Measurements from ENCODE around the gene IRF8.

IRF8 gene

GRCh38 chr16:85892760-85893159, 6.2 kb upstream of the IRF8 start:
- Histone ChIP-seq H3K27me3 (peaks cover 84% of the 10 kb centered on the region), H3K4me1 (no peaks in the 10 kb centered on the region), H3K4me3 (ENCODE audit: low read depth, low read length) (no peak overlapping the region), H3K9me3 (no peaks in the 10 kb centered on the region), H3K36me3 (no peaks in the 10 kb centered on the region)
- no peak for TF ChIP-seq CTCF (IDR thresholded peaks at IDR 0.05; ENCODE audit: low read depth, low read length)
- DNase-seq: no peak

GRCh38 chr16:85894266-85894665, 4.7 kb upstream of the IRF8 start:
- no peak for DNase-seq
- no peak overlapping the region for H3K4me3 ChIP-seq (ENCODE audit: low read depth, low read length)
- peaks cover 85% of the 10 kb centered on the region for H3K27me3 ChIP-seq
- no peaks in the 10 kb centered on the region for H3K4me1 ChIP-seq
- H3K9me3 ChIP-seq: no peaks in the 10 kb centered on the region
- TF ChIP-seq CTCF (IDR thresholded peaks at IDR 0.05; ENCODE audit: low read depth, low read length): no peak
- no peaks in the 10 kb centered on the region for H3K36me3 ChIP-seq

GRCh38 chr16:85897382-85897781, 1.6 kb upstream of the IRF8 start:
- no peaks in the 10 kb centered on the region for H3K9me3 ChIP-seq
- DNase-seq: no peak
- H3K27me3 ChIP-seq: peaks cover 93% of the 10 kb centered on the region
- H3K4me3 ChIP-seq (ENCODE audit: low read depth, low read length): no peak overlapping the region
- TF ChIP-seq CTCF (IDR thresholded peaks at IDR 0.05; ENCODE audit: low read depth, low read length): no peak
- H3K4me1 ChIP-seq: no peaks in the 10 kb centered on the region
- H3K36me3 ChIP-seq: no peaks in the 10 kb centered on the region

DNA sequence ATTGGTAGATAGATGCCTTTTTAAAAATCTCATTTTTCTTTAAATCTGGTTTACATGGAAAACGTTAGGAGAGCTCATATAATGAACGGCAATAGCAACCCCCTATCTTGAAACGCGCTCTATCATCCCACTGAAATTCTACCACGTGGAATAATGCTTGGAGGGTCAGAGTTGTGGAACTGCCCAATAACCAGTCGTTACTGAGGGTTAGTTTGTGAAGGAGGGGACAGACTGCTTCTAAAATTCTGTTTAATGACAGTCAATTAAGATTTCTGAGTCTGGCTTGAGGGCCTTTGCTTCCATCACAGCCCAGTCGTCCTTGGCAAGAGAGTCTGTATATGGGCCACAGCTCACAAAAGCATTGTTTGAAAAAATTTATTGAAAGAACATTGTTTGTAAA, 482 bp downstream of the IRF8 start:
- TF ChIP-seq CTCF (IDR thresholded peaks at IDR 0.05; ENCODE audit: low read depth, low read length): no peak
- Histone ChIP-seq H3K4me1 (no peaks in the 10 kb centered on the region), H3K4me3 (ENCODE audit: low read depth, low read length) (no peak overlapping the region), H3K9me3 (no peaks in the 10 kb centered on the region; the same call in 1 of the 2 replicates), H3K36me3 (no peaks in the 10 kb centered on the region), H3K27me3 (peaks cover 96% of the 10 kb centered on the region)
- no peak for DNase-seq

- H3K9me3 ChIP-seq: no peaks in the 10 kb centered on the region; the same call in 1 of the 2 replicates
- no peaks in the 10 kb centered on the region for H3K4me1 ChIP-seq
- H3K4me3 ChIP-seq (ENCODE audit: low read depth, low read length): no peak overlapping the region
- no peak for DNase-seq
- H3K27me3 ChIP-seq: peaks cover 90% of the 10 kb centered on the region
- no peaks in the 10 kb centered on the region for H3K36me3 ChIP-seq
- TF ChIP-seq CTCF (IDR thresholded peaks at IDR 0.05; ENCODE audit: low read depth, low read length): no peak
Measured at GRCh38 chr16:85900027-85900792, 1.2 kb downstream of the IRF8 start.

DNA sequence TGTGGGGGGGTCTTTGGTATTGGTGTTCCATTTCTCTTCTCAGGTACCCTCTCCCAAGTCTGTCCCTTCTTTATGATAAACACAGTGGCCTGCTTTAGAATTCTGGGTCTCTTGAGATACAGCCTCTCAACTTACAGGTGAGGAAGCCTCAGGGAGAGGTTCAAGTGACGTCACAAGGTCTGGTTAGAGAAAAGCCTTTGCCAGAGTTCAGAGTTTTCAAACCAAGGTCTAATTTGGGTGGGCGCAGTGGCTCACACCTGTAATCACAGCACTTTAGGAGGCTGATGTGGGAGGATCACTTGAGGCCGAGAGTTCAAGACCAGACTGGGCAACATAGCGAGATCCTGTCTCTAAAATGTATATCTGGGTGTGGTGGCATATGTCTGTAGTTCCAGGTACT, 2.1 kb downstream of the IRF8 start:
- Histone ChIP-seq H3K36me3 (no peaks in the 10 kb centered on the region), H3K4me1 (no peaks in the 10 kb centered on the region), H3K27me3 (peaks cover 83% of the 10 kb centered on the region), H3K4me3 (ENCODE audit: low read depth, low read length) (no peak overlapping the region), H3K9me3 (no peaks in the 10 kb centered on the region; the same call in 1 of the 2 replicates)
- no peak for TF ChIP-seq CTCF (IDR thresholded peaks at IDR 0.05; ENCODE audit: low read depth, low read length)
- DNase-seq: no peak
